ENCODE data around the gene CTNND1. TPM values are rescaled to one million over a fixed set of nuclear protein-coding genes. Genes with fewer than 3 reads are reported as not detected.

The CTNND1 gene
- total RNA-seq, 1 experiment from 2014 or later, result 174 TPM

DNA sequence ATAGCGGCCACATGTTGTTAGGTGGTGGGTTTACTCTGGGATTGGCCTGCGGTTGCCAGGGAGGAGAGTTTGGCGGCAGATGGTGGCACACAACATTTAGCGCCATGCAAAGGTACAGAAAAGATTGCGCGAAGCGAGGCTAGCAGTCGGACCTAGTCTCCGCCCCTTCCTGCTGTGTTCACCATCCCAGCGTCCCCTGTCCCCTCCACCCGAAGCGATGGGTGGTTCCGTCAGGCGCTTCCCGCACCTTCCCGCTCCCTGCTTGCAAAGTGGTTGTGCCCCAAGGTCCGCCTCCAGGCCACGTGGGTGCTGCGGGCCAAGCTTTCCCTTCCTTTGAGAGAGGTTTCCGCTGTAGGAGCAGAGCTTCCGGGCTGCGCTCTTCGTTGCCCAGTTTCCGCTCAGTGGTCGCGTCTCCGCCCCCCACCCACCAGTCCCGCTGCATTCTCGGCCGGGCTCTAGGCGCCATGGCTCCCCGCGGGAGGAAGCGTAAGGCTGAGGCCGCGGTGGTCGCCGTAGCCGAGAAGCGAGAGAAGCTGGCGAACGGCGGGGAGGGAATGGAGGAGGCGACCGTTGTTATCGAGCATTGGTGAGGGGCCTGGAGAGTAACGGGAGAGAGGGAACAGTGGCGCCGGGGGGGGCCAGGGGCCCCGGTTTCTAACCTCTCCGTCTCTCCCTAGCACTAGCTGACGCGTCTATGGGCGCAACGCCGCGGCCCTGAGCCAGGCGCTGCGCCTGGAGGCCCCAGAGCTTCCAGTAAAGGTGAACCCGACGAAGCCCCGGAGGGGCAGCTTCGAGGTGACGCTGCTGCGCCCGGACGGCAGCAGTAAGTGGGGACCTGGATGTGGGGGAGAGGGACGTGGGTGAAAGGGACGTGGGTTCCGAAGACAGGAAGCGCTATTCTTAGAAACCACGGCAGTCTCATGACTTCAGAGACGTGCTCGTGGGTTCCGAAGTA is 20.2 kb upstream of the CTNND1 start, which contains the start of gene SELENOH:
Gene SELENOH (plus strand): TSS at position 360 of the 955 bp plus-strand sequence. CDS start 105 bp downstream, at position 465.
- DNase-seq (ENCODE audit: low spot score), result peak; percentile 100
- H3K27me3 ChIP-seq (replicated peaks; ENCODE audit: insufficient read depth, low read depth, low read length, poor library complexity), result no peaks in the 10 kb centered on the region
- POLR2A ChIA-PET (ENCODE audit: low non-redundant PET), result interaction anchor here (0.6 to 1.3 kb wide), 3 partner anchors 35 to 1074 kb away, joined by 3 to 5 read pairs (median 3); no protein-coding TSS in a partner anchor
- peak within 1 kb of the TSS; percentile 88 for H3K4me3 ChIP-seq (ENCODE audit: low read depth, low read length, poor library complexity, severe bottlenecking)
- H3K36me3 ChIP-seq (ENCODE audit: insufficient read depth, low read length, poor library complexity, severe bottlenecking), result peaks cover 46% of the 10 kb centered on the region
- TF ChIP-seq, protein P1, sequence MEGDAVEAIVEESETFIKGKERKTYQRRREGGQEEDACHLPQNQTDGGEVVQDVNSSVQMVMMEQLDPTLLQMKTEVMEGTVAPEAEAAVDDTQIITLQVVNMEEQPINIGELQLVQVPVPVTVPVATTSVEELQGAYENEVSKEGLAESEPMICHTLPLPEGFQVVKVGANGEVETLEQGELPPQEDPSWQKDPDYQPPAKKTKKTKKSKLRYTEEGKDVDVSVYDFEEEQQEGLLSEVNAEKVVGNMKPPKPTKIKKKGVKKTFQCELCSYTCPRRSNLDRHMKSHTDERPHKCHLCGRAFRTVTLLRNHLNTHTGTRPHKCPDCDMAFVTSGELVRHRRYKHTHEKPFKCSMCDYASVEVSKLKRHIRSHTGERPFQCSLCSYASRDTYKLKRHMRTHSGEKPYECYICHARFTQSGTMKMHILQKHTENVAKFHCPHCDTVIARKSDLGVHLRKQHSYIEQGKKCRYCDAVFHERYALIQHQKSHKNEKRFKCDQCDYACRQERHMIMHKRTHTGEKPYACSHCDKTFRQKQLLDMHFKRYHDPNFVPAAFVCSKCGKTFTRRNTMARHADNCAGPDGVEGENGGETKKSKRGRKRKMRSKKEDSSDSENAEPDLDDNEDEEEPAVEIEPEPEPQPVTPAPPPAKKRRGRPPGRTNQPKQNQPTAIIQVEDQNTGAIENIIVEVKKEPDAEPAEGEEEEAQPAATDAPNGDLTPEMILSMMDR (conservative IDR thresholded peaks at IDR 0.05; ENCODE audit: low read depth, low read length), result no peak
- TF ChIP-seq EZH2 (IDR thresholded peaks at IDR 0.05; ENCODE audit: borderline replicate concordance, low read depth, low read length, poor library complexity, severe bottlenecking), result no peak
- H3K9me3 ChIP-seq (ENCODE audit: low read depth, low read length, poor library complexity, severe bottlenecking), result no peaks in the 10 kb centered on the region
- peak within 1 kb of the TSS; percentile 95 for H3K27ac ChIP-seq (ENCODE audit: low read depth, low read length, poor library complexity, severe bottlenecking)
- peaks cover 11% of the 10 kb centered on the region for H3K4me1 ChIP-seq (ENCODE audit: insufficient read depth, low read length, poor library complexity, severe bottlenecking)
- CTCF ChIA-PET, result interaction anchor here (0.6 to 1.0 kb wide), 2 partner anchors 8 to 59 kb away, joined by 3 to 4 read pairs; no protein-coding TSS in a partner anchor
- no TSS peak for BruUV-seq (replicated peaks)
- intact Hi-C loops (cut with micrococcal nuclease; ENCODE audit: unreplicated experiment), result no loop called here

DNA sequence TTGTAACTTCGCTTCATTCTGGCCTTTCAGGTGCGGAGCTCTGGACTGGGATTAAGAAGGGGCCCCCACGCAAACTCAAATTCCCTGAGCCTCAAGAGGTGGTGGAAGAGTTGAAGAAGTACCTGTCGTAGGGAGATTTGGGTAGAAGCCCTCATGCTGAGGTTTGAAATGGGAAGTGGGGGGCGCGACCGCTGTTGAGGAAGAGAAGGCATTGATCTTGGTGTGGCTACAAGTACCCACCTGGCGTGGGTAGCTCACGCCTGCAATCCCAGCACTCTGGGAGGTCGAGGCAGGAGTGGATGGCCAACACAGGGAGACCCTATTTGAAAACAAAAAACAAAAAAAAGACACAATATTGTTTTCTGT is 19.5 kb upstream of the CTNND1 start:
- H3K9me3 ChIP-seq (ENCODE audit: low read depth, low read length, poor library complexity, severe bottlenecking), result no peaks in the 10 kb centered on the region
- POLR2A ChIA-PET (ENCODE audit: low non-redundant PET), result interaction anchor here (1.3 kb wide), 1 partner anchor 37 kb away, joined by 3 read pairs; no protein-coding TSS in a partner anchor
- intact Hi-C loops (cut with micrococcal nuclease; ENCODE audit: unreplicated experiment), result no loop called here
- peaks cover 46% of the 10 kb centered on the region for H3K36me3 ChIP-seq (ENCODE audit: insufficient read depth, low read length, poor library complexity, severe bottlenecking)
- H3K4me1 ChIP-seq (ENCODE audit: insufficient read depth, low read length, poor library complexity, severe bottlenecking), result peaks cover 11% of the 10 kb centered on the region
- CTCF ChIA-PET, result no interaction called here
- peak overlapping the region; percentile 95 for H3K27ac ChIP-seq (ENCODE audit: low read depth, low read length, poor library complexity, severe bottlenecking)
- no peaks in the 10 kb centered on the region for H3K27me3 ChIP-seq (replicated peaks; ENCODE audit: insufficient read depth, low read depth, low read length, poor library complexity)
- BruUV-seq (replicated peaks), result TSS peak; percentile 66
- TF ChIP-seq, protein P1 (conservative IDR thresholded peaks at IDR 0.05; ENCODE audit: low read depth, low read length), result no peak
- peak overlapping the region; percentile 88 for H3K4me3 ChIP-seq (ENCODE audit: low read depth, low read length, poor library complexity, severe bottlenecking)
- no peak for DNase-seq (ENCODE audit: low spot score)

DNA sequence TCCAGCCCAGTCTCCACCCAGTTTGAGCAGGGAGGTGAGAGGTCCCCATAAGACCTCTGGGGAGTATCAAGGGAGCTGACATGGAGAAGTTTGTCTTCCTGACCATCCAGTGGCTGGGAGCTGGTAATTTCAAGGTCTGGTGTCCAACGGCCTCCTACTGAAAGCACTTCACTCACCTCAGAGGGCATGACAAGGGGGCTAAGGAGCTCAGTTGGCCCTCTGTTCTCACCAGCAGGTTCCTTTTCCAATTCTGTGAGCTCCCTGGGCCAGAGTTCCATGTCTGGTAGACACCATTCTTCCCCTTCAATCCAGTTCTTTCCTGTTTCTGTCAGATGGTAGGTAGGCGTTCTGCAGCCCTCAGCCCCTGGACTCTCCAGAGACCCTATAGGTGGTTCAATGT is 17.2 kb upstream of the CTNND1 start:
- no peak for TF ChIP-seq EZH2 (IDR thresholded peaks at IDR 0.05; ENCODE audit: borderline replicate concordance, low read depth, low read length, poor library complexity, severe bottlenecking)
- TF ChIP-seq, protein P1 (conservative IDR thresholded peaks at IDR 0.05; ENCODE audit: low read depth, low read length), result no peak
- peaks cover 11% of the 10 kb centered on the region for H3K4me1 ChIP-seq (ENCODE audit: insufficient read depth, low read length, poor library complexity, severe bottlenecking)
- H3K4me3 ChIP-seq (ENCODE audit: low read depth, low read length, poor library complexity, severe bottlenecking), result no peak overlapping the region
- DNase-seq (ENCODE audit: low spot score), result no peak
- peaks cover 31% of the 10 kb centered on the region for H3K36me3 ChIP-seq (ENCODE audit: insufficient read depth, low read length, poor library complexity, severe bottlenecking)
- no peak overlapping the region for H3K27ac ChIP-seq (ENCODE audit: low read depth, low read length, poor library complexity, severe bottlenecking)
- intact Hi-C loops (cut with micrococcal nuclease; ENCODE audit: unreplicated experiment), result no loop called here
- ChIA-PET POLR2A (ENCODE audit: low non-redundant PET) (no interaction called here), CTCF (no interaction called here)
- no peaks in the 10 kb centered on the region for H3K27me3 ChIP-seq (replicated peaks; ENCODE audit: insufficient read depth, low read depth, low read length, poor library complexity)
- no TSS peak for BruUV-seq (replicated peaks)
- H3K9me3 ChIP-seq (ENCODE audit: low read depth, low read length, poor library complexity, severe bottlenecking), result no peaks in the 10 kb centered on the region
